HG03442 (cell line): ENCODE results near the gene ZNF627.
"Not testable (repeated sequence)": the region's sequence is repeated elsewhere in the genome, so short reads cannot be mapped to it uniquely, and the experiment has no call there.

Experiments
- ATAC-seq: cut with Tn5 transposase; IDR thresholded peaks from one replicate; pipeline ENCODE4 v1.9.1; 2021; ENCODE audit warnings: mild to moderate bottlenecking, moderate library complexity; ENCODE audit not compliant: unreplicated experiment

The ZNF627 gene

GRCh38 chr19:11597202-11598102 lies at the start of gene ZNF627:
Gene ZNF627, plus strand, starts transcription at chr19:11597483. Its CDS starts 145 bp downstream, at chr19:11597628.
- ATAC-seq: peak; percentile 97

DNA sequence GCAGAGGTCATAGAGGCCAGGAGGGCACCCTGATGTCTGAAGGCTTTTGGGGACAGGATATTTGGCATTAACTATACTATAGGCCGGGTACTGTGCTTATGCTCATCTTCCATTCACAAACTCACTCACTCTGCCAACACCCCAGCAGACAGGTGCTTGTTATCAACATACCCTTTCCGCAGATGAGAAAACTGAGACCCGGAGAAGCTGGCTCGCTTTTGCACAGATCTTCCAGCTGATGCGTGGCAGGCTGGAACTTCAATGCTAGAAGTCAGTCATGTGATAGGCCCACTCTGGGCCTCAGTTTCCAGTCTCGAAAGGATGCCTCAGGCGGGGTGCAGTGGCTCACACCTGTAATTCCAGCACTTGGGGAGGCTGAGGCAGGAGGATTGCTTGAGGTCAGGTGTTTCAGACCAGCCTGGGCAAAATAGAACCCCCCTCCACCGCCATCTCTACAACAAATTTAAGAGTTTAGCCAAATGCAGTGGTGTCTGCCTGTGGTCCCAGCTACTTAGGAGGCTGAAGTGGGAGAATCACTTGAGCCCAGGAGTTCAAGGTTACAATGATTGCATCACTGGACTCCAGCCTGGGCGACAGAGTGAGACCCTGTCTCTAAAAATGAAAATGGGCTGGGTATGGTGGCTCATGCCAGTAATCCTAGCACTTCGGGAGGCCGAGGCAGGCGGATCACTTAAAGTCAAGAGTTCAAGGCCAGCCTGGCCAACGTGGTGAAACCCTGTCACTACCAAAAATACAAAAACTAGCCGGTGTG lies 49.2 kb upstream of the ZNF627 start:
- no peak for ATAC-seq

- ATAC-seq: no peak
These were observed 47.8 kb upstream of the ZNF627 start for GRCh38 chr19:11549386-11549953.

- ATAC-seq: no peak
These were observed 47.0 kb upstream of the ZNF627 start for GRCh38 chr19:11550265-11550664.

- ATAC-seq: no peak
These were observed 45.6 kb upstream of the ZNF627 start for GRCh38 chr19:11551603-11552235.

DNA sequence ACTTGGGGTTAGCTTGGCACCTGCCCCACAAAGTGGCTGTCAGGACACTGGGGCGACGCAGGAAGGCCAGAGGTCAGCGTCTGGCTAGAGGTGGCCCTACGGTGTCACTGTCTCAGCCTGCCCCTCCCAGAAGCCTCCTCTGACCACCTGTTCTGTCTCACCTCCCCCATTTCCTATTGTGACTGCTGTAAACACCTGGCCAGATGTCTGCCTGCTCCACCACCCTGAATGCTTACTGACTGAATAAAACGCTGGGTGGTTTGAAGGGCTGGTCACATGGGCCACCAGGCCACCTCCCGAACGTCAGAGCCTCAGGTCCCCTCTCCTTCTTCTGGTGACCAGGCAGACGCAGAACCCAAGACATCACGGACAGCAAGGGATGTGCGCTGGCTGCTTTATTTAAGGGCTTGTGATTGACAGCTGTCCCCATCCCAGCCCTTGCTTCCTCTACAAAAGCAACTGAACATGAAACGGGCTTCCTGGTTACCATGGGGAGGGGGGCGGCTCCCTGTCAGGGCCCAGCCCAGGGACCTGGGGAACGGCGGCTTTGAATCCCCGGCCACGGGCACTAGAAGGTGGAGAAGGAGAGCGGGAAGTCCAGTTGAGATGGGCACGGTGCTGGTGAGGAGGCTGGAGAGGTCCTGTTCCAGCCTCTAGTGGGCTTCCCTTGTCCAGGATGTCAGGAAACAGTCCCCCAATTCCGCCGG lies 44.5 kb upstream of the ZNF627 start:
- ATAC-seq: no peak

- ATAC-seq: no peak
These were observed 43.1 kb upstream of the ZNF627 start for GRCh38 chr19:11554160-11554559.

- no peak for ATAC-seq
These were observed 42.0 kb upstream of the ZNF627 start for GRCh38 chr19:11555246-11555645.

DNA sequence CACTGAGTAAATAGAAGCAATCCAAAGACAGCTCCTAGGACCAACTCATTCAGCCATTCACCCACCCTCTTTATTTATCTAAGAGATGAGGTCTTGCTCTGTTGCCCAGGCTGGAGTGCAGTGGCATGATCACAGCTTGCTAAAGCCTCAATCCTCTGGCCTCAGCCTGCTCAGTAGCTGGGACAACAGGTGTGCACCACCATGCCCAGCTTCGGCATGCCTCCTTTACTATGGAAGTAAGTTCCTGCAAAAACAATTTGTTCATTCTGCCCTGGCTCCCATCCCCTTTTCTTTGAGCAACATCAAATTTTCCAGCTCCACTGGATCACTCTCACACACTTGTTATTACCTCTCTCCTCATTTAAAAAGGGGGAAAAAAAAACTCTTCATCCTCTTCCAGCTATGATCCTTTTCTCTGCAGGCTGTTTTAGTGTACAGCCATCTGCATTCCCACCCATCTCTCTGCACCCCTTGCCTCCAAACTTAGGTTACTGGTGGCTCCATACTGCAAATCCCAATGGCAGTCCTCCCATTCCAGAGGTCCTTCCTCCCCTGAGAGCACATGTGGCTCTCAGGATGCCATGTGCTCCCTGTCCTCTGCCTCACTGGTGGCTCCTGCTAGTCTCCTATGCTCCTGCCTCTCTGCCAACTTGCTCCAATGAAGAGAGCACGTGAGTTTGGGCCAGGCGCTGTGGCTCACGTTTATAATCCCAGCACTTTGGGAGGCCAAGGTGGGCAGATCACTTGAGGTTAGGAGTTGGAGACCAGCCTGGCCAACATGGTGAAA lies 40.5 kb upstream of the ZNF627 start:
- ATAC-seq: no peak

DNA sequence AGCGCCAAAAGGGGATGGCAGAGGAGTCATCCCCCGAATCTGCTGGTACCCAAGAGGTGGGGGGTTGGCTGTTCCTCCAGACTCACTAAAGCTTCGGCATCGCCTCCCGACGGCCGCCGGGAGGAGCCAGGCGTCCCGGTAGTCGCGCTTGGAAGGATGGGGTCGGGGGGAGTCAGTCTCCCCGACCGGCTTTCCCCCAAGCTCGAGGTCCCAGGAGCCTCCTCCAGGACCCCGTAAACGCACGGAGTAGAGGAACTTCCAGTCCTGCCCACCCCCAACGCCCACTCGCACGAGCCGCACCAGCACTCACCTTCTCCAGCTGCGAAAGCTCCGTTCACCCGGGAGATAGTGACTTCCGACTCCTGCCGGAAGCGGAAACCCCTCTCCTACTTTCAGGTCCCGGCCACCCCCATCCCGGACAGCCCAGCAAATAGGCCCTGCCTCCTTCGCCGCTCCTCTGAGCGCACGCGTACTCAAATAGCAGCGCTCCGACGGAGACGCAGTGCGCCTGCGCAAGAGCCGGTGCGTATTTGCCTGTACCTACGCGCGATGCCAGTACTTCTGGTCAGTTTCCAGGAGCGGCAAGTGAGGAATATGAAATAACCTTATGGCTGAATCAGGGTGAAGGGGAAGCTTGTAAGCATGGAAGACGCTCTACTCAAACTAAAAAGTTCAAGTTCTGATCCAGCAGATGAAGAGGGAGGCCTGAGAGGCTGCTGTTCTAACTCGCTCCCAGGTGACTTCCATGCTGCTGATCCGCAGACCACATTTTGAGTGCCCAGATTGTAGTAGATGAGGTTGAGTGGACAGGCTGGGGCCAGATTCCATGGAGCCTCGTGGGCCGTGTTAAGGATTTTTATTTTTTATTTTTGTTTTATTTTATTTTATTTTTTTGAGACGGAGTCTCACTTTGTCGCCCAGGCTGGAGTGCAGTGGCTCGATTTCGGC lies 38.1 kb upstream of the ZNF627 start, which contains the start of gene ELOF1:
TSS of gene ELOF1 (minus strand) at position 350 of the 948 bp plus-strand sequence. CDS start 4,883 bp downstream, outside the sequence.
- peak; percentile 73 for ATAC-seq

- ATAC-seq: peak; percentile 38
These were observed 36.8 kb upstream of the ZNF627 start for GRCh38 chr19:11560404-11561051.

DNA sequence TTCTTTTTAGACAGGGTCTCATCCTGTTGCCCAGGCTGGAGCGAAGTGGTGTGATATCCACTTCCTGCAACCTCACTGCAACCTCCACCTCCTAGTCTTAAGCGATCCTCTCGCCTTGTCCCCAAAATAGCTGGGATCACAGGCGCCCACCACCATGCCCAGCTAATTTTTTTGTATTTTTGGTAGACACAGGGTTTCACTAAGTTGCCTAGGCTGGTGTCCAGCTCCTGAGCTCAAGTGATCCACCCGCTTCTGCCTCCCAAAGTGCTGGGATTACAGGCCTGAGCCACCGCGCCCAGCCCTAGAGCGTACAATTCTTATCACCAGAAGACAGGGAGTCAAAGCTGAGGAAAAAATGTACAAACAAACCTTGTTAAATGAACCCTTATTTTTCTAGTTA lies 33.8 kb upstream of the ZNF627 start:
- ATAC-seq: no peak

DNA sequence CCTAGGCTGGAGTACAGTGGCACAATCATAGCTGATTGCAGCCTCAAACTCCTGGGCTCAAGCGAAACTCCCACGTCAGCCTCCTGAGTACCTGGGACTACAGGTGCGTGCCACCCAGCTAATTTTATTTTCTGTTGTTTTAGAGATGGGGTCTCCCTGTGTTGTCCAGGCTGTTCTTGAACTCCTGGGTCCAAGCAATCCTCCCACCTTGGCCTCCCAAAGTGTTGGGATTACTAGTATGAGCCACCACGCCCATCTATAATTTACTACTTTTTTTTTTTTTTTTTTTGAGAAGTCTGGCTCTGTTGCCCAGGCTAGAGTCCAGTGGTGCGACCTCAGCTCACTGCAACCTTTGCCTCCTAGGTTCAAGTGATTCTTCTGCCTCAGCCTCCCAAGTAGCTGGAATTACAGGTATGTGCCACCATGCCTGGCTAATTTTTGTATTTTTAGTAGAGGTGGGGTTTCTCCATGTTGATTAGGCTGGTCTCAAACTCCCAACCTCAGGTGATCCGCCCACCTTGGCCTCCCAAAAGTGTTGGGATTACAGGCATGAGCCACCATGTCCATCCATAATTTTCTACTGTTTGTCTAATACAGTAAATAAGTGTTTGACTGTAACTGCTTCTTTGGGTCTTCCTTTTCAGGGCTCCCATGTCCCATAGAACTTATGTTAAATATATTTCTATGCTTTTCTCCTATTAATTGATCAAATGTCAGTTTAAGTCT lies 33.0 kb upstream of the ZNF627 start:
- not testable (repeated sequence) for ATAC-seq

- not testable (repeated sequence) for ATAC-seq
These were observed 31.7 kb upstream of the ZNF627 start for GRCh38 chr19:11565649-11565980.

GRCh38 chr19:11566164-11566563 lies 31.1 kb upstream of the ZNF627 start:
- ATAC-seq: no peak

DNA sequence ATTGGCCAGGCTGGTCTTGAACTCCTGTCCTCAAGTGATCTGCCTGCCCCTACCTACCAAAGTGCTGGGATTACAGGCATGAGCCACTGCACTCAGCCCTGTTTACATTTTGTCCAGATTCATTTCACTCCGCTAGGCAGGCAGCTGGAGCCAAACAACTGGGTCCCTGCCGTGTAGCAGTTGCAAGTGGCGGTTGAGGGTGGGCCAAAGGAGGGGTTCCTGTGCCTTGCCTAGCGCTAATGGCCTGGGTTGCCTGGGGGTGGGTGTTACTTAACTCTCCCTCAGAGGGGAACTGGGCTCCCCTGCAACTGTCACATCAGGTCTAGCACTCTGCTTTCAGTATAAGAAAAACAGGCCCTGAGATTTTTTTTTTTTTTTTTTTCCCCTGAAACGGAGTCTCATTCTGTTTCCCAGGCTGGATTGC lies 27.2 kb upstream of the ZNF627 start:
- ATAC-seq: no peak

DNA sequence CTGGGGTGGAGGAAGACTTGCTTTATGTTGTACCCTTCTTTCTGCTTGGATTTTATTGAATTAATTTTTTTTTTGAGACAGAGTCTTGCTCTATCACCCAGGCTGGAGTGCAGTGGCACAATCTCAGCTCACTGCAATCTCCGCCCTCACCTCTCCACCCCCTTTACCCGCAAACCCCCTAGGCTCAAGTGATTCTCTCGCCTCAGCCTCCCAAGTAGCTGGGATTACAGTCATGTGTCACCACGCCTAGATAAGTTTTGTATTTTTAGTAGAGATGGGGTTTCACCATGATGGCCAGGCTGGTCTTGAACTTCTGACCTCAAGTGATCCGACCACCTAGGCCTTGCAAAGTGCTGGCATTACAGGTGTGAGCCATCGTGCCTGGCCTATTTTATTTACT lies 23.9 kb upstream of the ZNF627 start:
- ATAC-seq: not testable (repeated sequence)
